Limb (tissue), 2 donors: ENCODE results near the gene ZNF653.
A peak's percentile ranks its signal among the peaks of the same experiment; 100 is the strongest.
"Not testable (repeated sequence)": the region's sequence is repeated elsewhere in the genome, so short reads cannot be mapped to it uniquely, and the experiment has no call there.

Source experiments
- DNase-seq, 2 donors: peaks; one replicate each; pipeline ENCODE4 v3.0.0-alpha.2; 2016; ENCODE audit errors: extremely low spot score in 2 of 2

ZNF653 gene

GRCh38 chr19:11456659-11457058 lies 49.0 kb downstream of the ZNF653 start:
- no peak for DNase-seq

- DNase-seq = not testable (repeated sequence)
Observed at GRCh38 chr19:11455233-11455554, 50.4 kb downstream of the ZNF653 start.

DNA sequence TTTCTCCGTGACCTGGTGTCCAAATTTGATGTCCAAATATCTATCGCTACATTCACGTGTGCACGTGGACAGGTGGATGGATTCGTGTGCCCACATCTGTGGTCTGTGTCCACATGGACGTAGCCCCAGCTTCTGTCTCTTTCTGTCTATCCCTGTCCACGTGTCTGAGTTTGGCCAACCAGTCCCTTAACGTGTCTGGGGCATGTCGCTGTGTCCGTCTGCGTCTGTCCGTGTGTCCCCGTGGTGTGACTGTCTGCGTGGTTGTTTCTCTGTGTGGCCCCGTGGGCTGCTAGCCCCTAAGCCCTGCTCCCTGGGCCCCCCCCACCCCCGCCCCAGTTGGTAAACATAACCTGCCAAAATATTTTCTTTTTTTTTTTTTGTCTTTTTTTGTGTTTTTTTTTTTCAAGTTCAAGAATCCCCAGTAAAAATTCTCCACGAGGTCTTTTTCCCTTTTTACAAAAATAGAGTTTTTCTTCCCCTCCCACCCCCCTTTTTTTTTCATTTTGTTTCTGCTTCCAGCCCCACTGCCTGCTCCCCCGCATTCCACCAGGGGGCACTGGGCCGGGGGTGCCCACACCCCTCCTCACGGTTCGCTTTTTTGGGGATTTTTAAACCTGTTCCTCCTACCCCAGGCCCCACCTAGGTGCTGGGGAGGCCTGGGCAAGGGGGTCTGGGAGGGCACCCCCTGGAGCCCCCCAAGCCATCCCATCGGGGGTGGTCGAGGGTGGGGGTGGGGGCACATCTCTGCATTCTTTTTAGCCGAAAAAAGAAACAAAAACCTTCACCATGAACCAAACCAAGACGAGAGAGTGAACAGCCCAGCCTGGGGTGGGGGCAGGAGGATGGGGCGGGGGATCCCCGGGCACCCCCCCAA lies 51.9 kb downstream of the ZNF653 start:
- no peak for DNase-seq

GRCh38 chr19:11452620-11453310 lies 52.9 kb downstream of the ZNF653 start:
- no peak for DNase-seq

GRCh38 chr19:11451871-11452619 lies 53.6 kb downstream of the ZNF653 start:
- peak in 1 of 2 donors; percentile 26 for DNase-seq

DNA sequence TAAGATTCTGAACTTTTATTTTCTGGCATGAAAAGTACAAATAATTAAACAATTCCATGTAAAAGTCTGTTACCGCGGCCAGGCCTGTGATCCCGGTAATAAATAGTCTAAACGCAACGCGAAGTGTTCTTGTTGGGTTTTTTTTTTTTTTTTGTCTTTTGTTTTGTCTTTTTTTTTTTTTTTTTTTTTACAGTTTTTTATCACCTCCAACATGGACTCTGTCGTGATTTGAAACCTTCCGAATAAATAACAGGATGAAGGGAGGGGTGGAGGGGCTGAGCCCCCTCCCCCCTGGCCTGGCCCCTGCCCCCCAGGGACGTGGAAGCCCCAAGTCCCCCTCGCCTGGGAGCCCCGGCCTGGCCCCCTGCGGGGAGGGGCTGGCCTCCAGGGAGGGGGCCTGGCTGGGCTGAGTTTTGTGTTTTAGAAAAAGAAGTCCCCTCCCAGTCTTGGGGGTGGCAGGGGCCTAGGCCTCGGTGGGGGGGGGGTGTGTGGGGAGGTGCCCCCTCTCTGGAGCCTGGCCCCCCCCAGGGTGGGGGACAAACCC lies 54.2 kb downstream of the ZNF653 start:
- DNase-seq = no peak

GRCh38 chr19:11450570-11451326 lies 54.9 kb downstream of the ZNF653 start:
- no peak for DNase-seq

- DNase-seq = no peak
Observed at GRCh38 chr19:11448923-11449554, 56.6 kb downstream of the ZNF653 start.

GRCh38 chr19:11448410-11448809 lies 57.2 kb downstream of the ZNF653 start:
- no peak for DNase-seq

GRCh38 chr19:11447347-11448262 lies 58.0 kb downstream of the ZNF653 start:
- no peak for DNase-seq

- DNase-seq = no peak
Observed at GRCh38 chr19:11446652-11447301, 58.9 kb downstream of the ZNF653 start.

DNA sequence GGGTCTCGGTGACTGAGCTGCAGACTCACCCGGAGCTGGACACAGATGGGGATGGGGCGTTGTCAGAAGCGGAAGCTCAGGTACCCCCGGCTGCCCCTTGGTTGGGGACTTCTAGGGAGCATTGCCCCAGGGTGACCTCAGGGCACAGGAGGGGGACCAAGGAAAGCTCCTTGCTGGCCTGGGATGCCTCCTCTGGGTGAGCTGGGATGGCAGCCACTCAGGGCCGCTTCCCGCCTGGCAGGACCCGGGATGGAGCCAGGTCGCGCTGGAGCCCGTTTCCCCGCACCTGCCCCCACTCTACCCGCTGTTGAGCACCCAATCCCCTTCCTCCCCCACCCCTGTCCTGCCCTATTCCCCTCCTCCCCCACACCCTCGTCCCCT lies 59.4 kb downstream of the ZNF653 start:
- DNase-seq = no peak

DNA sequence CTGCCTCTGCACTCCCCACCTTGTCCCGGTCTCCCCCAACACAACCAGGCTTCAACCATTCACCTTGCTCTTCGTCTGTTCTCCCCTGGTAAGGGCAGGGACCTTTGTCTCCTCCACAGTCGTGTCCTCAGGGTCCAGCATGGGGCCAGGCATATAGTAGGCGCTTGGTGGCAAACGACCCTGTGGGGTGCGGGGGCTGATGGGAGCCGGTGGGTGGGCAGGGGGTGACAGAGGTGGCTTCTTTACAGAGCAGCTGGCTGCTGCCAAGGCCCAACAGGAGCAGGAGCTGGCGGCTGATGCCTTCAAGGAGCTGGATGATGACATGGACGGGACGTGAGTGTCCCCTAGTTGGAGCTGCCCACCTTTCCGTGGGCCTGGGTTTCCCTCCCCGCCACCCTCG lies 60.5 kb downstream of the ZNF653 start:
- DNase-seq = no peak

DNA sequence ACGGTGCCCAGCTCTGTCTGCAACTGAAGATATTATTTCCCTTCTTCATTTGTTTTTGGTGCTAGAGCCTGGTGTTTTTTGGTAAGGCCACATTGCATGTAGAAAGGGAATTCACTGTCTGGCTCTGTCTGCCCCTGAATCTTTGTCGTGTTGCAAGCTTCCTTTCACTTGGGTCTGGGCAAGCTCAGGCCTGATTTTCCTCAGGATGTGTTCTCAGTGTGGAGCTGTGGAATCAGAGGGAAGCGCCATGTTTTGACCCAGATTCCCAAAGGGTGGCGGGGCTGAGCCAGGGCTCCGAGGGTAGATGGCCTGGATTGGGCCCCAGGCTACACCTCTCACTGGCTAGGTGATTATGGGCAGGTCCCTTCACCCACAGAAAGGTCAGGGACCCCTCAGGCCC lies 61.6 kb downstream of the ZNF653 start:
- DNase-seq = no peak

- no peak for DNase-seq
Observed at GRCh38 chr19:11437955-11438354, 67.7 kb downstream of the ZNF653 start.

- no peak for DNase-seq
Observed at GRCh38 chr19:11435833-11436313, 69.8 kb downstream of the ZNF653 start.

GRCh38 chr19:11435057-11435832 lies 70.4 kb downstream of the ZNF653 start, which contains the start of the genes ODAD3 and PRKCSH:
Gene ODAD3, minus strand, starts transcription at chr19:11435121. Its CDS starts 105 bp downstream, at chr19:11435016.
Gene PRKCSH, plus strand, starts transcription at chr19:11435635. Its CDS starts 483 bp downstream, at chr19:11436118.
- DNase-seq = peak; percentile 99 to 100

DNA sequence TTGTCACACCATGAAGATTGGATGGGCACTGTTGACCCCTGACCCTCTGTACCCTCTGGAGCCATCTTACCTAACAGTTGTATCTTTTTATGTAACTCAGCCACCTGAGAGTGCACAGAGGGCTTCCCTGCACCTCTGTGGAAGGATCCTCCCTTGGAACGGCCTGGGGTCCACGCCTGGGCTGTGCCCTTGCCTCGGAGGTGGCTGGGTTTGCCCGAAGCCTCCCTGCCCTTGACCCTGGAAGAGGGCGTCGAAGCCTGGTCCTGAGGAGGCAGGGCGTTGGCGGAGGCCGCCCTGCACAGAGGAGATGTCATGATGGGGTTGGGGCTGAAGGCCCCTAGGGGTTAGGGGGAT lies 71.0 kb downstream of the ZNF653 start:
- no peak for DNase-seq
